SW 1271 (cell line): ENCODE data around the gene UGT3A1.
"Not testable (repeated sequence)": the region's sequence is repeated elsewhere in the genome, so short reads cannot be mapped to it uniquely, and the experiment has no call there.

ENCODE experiments used
- DNase-seq, 2 experiments: peaks; one replicate each; lab custom pipeline; 2025; lab: John Stamatoyannopoulos, UW

UGT3A1 gene

GRCh38 chr5:35990941-35991611 lies at the start of gene UGT3A1:
UGT3A1 (minus strand) TSS chr5:35991390; CDS start chr5:35991240, 150 bp downstream.
- DNase-seq, result no peak

- DNase-seq, result no peak
Observed at GRCh38 chr5:36035696-36036095, 44.5 kb upstream of the UGT3A1 start.

GRCh38 chr5:36034536-36035134 lies 43.4 kb upstream of the UGT3A1 start:
- not testable (repeated sequence) for DNase-seq

- no peak for DNase-seq
Observed at GRCh38 chr5:36033486-36033885, 42.3 kb upstream of the UGT3A1 start.

GRCh38 chr5:36033047-36033446 lies 41.9 kb upstream of the UGT3A1 start:
- no peak for DNase-seq

GRCh38 chr5:36031223-36031622 lies 40.0 kb upstream of the UGT3A1 start:
- DNase-seq, result no peak

- no peak for DNase-seq
Observed at GRCh38 chr5:36029914-36030313, 38.7 kb upstream of the UGT3A1 start.

- no peak for DNase-seq
Observed at GRCh38 chr5:36028816-36029465, 37.8 kb upstream of the UGT3A1 start.

GRCh38 chr5:36027711-36028110 lies 36.5 kb upstream of the UGT3A1 start:
- no peak for DNase-seq

- no peak for DNase-seq
Observed at GRCh38 chr5:36026706-36027465, 35.7 kb upstream of the UGT3A1 start.

GRCh38 chr5:36022246-36022645 lies 31.1 kb upstream of the UGT3A1 start:
- DNase-seq, result not testable (repeated sequence)

GRCh38 chr5:36019584-36019983 lies 28.4 kb upstream of the UGT3A1 start:
- DNase-seq, result not testable (repeated sequence)

GRCh38 chr5:36017622-36018021 lies 26.4 kb upstream of the UGT3A1 start:
- no peak for DNase-seq

GRCh38 chr5:36017004-36017403 lies 25.8 kb upstream of the UGT3A1 start:
- DNase-seq, result no peak

- DNase-seq, result no peak
Observed at GRCh38 chr5:36013182-36013581, 22.0 kb upstream of the UGT3A1 start.

GRCh38 chr5:36009698-36010097 lies 18.5 kb upstream of the UGT3A1 start:
- no peak for DNase-seq

GRCh38 chr5:36007366-36007765 lies 16.2 kb upstream of the UGT3A1 start:
- no peak for DNase-seq

- no peak for DNase-seq
Observed at GRCh38 chr5:36006163-36006562, 15.0 kb upstream of the UGT3A1 start.

- DNase-seq, result no peak
Observed at GRCh38 chr5:36001032-36001431, 9.8 kb upstream of the UGT3A1 start.

- no peak for DNase-seq
Observed at GRCh38 chr5:35999547-35999946, 8.4 kb upstream of the UGT3A1 start.

- no peak for DNase-seq
Observed at GRCh38 chr5:35996076-35996475, 4.9 kb upstream of the UGT3A1 start.

- no peak for DNase-seq
Observed at GRCh38 chr5:35990520-35990919, 670 bp downstream of the UGT3A1 start.

GRCh38 chr5:35988529-35988928 lies 2.7 kb downstream of the UGT3A1 start:
- DNase-seq, result no peak
